HCT116 (cell line): ENCODE measurements around the gene PPID. TPM values are rescaled to one million over a fixed set of nuclear protein-coding genes. Genes with fewer than 3 reads are reported as not detected.
"Not testable (repeated sequence)": the region's sequence is repeated elsewhere in the genome, so short reads cannot be mapped to it uniquely, and the experiment has no call there.

Experiments used
- ATAC-seq: fragments of 200-7000 bp; cut with Tn5 transposase; 2 replicates; pipeline ENCODE4 v1.9.1; 2020; ENCODE audit warnings: mild to moderate bottlenecking, moderate library complexity
- BruUV-seq: library from RNA; stranded (reverse); fragments of 400-500 nt; replicated peaks from 2 replicates; lab custom pipeline; 2021; lab: Mats Ljungman, UMichigan
- CTCF ChIA-PET: fragments of 300-600 bp; sonication (Branson Sonifier 250); formaldehyde crosslinking; loops from one replicate; lab custom pipeline; 2021; ENCODE audit warnings: antibody characterized with exemption; lab: Charles Lee
- POLR2A ChIA-PET: fragments of 300-600, 350-600 bp; sonication (Branson Sonifier 250); formaldehyde crosslinking; loops from one replicate; lab custom pipeline; 2021; ENCODE audit warnings: antibody characterized with exemption; lab: Charles Lee
- RAD21 ChIA-PET, 2 experiments: fragments of 300-600 bp; sonication (Branson Sonifier 250); formaldehyde crosslinking; loops; one replicate each; lab custom pipeline; 2023; ENCODE audit warnings: low total read pairs in 2 of 2; ENCODE audit not compliant: uncharacterized antibody in 2 of 2, unreplicated experiment in 2 of 2, low non-redundant PET in 1 of 2; lab: Charles Lee
- DNase-seq: peaks from one replicate; pipeline ENCODE4 v3.0.0-alpha.2; 2010; ENCODE audit warnings: low read depth, low spot score
- H2AFZ ChIP-seq: fragments of 200-600 bp; shearing (Covaris generic), sonication (generic); 2 replicates; pipeline ENCODE4 v1.6.1; 2017; ENCODE audit warnings: low read depth, mixed run types, mixed read lengths, antibody characterized with exemption, low read length; ENCODE audit not compliant: poor library complexity, severe bottlenecking
- H3K27ac ChIP-seq: 2 replicates; pipeline ENCODE4 v1.5.1; 2012; ENCODE audit warnings: low read depth, low read length
- H3K27me3 ChIP-seq: fragments of 200-600 bp; sonication (generic); 2 replicates; pipeline ENCODE4 v1.6.1; 2016; ENCODE audit warnings: mixed run types, low read length, mixed read lengths; ENCODE audit not compliant: insufficient read depth
- H3K36me3 ChIP-seq, 2 experiments: fragments of 200-500 bp in 1 of 2; fragments of 200-600 bp in 1 of 2; sonication (Bioruptor generic) in 1 of 2; sonication (generic) in 1 of 2; 2 replicates each; pipeline versions ENCODE4 v1.5.1 to v1.6.1; 2014 to 2016; ENCODE audit warnings: low read length in 2 of 2, inconsistent platforms in 1 of 2, mixed read lengths in 1 of 2, mixed run types in 1 of 2; ENCODE audit not compliant: insufficient read depth in 2 of 2, control insufficient read depth in 1 of 2
- H3K4me1 ChIP-seq, 2 experiments: fragments of 200-600 bp in 1 of 2; sonication (generic) in 1 of 2; 2 replicates each; pipeline versions ENCODE4 v1.5.1 to v1.6.1; 2012 to 2017; ENCODE audit warnings: low read length in 2 of 2, inconsistent platforms in 1 of 2, mild to moderate bottlenecking in 1 of 2, mixed read lengths in 1 of 2, mixed run types in 1 of 2, moderate library complexity in 1 of 2; ENCODE audit not compliant: insufficient read depth in 2 of 2, control insufficient read depth in 1 of 2
- H3K4me2 ChIP-seq: fragments of 200-600 bp; sonication (generic); 2 replicates; pipeline ENCODE4 v1.6.1; 2017; ENCODE audit warnings: mixed run types, low read length, mixed read lengths
- H3K4me3 ChIP-seq, 2 experiments: fragments of 200-600 bp in 1 of 2; sonication (generic) in 1 of 2; replicated peaks in 1 of 2; 2 replicates each; pipeline ENCODE4 v1.5.1; 2011 to 2016; ENCODE audit warnings: low read length in 2 of 2, control low read depth in 1 of 2, low read depth in 1 of 2, mild to moderate bottlenecking in 1 of 2, mixed read lengths in 1 of 2, mixed run types in 1 of 2
- H3K79me2 ChIP-seq: fragments of 200-600 bp; sonication (generic); 2 replicates; pipeline ENCODE4 v1.6.1; 2017; ENCODE audit warnings: mild to moderate bottlenecking, mixed run types, low read length, moderate library complexity, mixed read lengths; ENCODE audit not compliant: insufficient read depth
- H3K9ac ChIP-seq: fragments of 200-600 bp; sonication (generic); 2 replicates; pipeline ENCODE4 v1.6.1; 2016; ENCODE audit warnings: low read length, mixed read lengths
- H3K9me2 ChIP-seq: fragments of 200-600 bp; sonication (generic), shearing (Covaris generic); 2 replicates; pipeline ENCODE4 v1.6.1; 2017; ENCODE audit warnings: mixed run types, mild to moderate bottlenecking, moderate library complexity; ENCODE audit not compliant: insufficient read depth
- H3K9me3 ChIP-seq, 2 experiments: fragments of 200-500 bp in 1 of 2; fragments of 200-600 bp in 1 of 2; sonication (Bioruptor generic) in 1 of 2; sonication (generic) in 1 of 2; 2 replicates each; pipeline ENCODE4 v1.6.1; 2014 to 2017; ENCODE audit warnings: low read length in 2 of 2, mixed read lengths in 2 of 2, inconsistent platforms in 1 of 2, low read depth in 1 of 2, mild to moderate bottlenecking in 1 of 2, mixed run types in 1 of 2, moderate library complexity in 1 of 2; ENCODE audit not compliant: control insufficient read depth in 1 of 2, insufficient read depth in 1 of 2
- H4K20me1 ChIP-seq: fragments of 200-600 bp; sonication (generic), shearing (Covaris generic); 2 replicates; pipeline ENCODE4 v1.6.1; 2017; ENCODE audit warnings: mixed run types, mild to moderate bottlenecking, moderate library complexity; ENCODE audit not compliant: insufficient read depth
- EZH2 ChIP-seq: fragments of 200-600 bp; sonication (generic); IDR thresholded peaks from 2 replicates; pipeline ENCODE4 v1.6.1; 2017; ENCODE audit warnings: antibody characterized with exemption, mixed run types
- EZH2phosphoT487 ChIP-seq: fragments of 200-600 bp; IDR thresholded peaks from 2 replicates; pipeline ENCODE4 v1.6.1; 2018; ENCODE audit warnings: antibody characterized with exemption, borderline replicate concordance
- REST ChIP-seq: IDR thresholded peaks from 2 replicates; pipeline ENCODE4 v1.6.1; 2012; ENCODE audit warnings: low read depth
- ZFX ChIP-seq: fragments of 450-650 bp; IDR thresholded peaks from 2 replicates; pipeline ENCODE4 v1.6.1; 2017
- intact Hi-C: fragments of 100-400 bp; cut with micrococcal nuclease; formaldehyde crosslinking; loops from 2 replicates; pipeline ENCODE4 v1.10.0; 2022
- total RNA-seq: library from RNA; stranded (reverse); gene quantifications from one replicate; pipeline ENCODE4 v1.2.1, GENCODE V29; 2021; ENCODE audit not compliant: unreplicated experiment

The PPID gene
- total RNA-seq, 1 experiment from 2014 or later: 48.2 TPM

- RAD21 ChIA-PET, H2AFZ ChIP-seq, intact Hi-C loops, H3K4me2 ChIP-seq, H3K27ac ChIP-seq, H3K4me3 ChIP-seq, H3K27me3 ChIP-seq, H3K9ac ChIP-seq, DNase-seq, BruUV-seq, H3K36me3 ChIP-seq, H3K79me2 ChIP-seq, ATAC-seq, H3K9me3 ChIP-seq, H3K4me1 ChIP-seq, H4K20me1 ChIP-seq, H3K9me2 ChIP-seq, POLR2A ChIA-PET, CTCF ChIA-PET: not testable (repeated sequence)
Observed at GRCh38 chr4:158755819-158756218, 32.6 kb upstream of the PPID start.

- H3K27ac ChIP-seq: no peak overlapping the region
- no peaks in the 10 kb centered on the region for H3K4me1 ChIP-seq
- no peaks in the 10 kb centered on the region for H3K9me3 ChIP-seq
- DNase-seq (no peak), ATAC-seq (no peak)
- H3K4me3 ChIP-seq: no peak overlapping the region
- H3K27me3 ChIP-seq: no peaks in the 10 kb centered on the region
- H3K79me2 ChIP-seq: no peaks in the 10 kb centered on the region
- BruUV-seq: no TSS peak
- no peak overlapping the region for H2AFZ ChIP-seq
- CTCF ChIA-PET: no interaction called here
- POLR2A ChIA-PET: no interaction called here
- RAD21 ChIA-PET: no interaction called here
- no peaks in the 10 kb centered on the region for H4K20me1 ChIP-seq
- H3K9ac ChIP-seq: no peak overlapping the region
- intact Hi-C loops: no loop called here
- no peaks in the 10 kb centered on the region for H3K9me2 ChIP-seq
- no peak overlapping the region for H3K4me2 ChIP-seq
- TF ChIP-seq EZH2phosphoT487 (no peak), ZFX (no peak), REST (no peak), EZH2 (no peak)
- H3K36me3 ChIP-seq: no peaks in the 10 kb centered on the region
Observed at GRCh38 chr4:158754385-158755180, 31.4 kb upstream of the PPID start.
